ENCODE measurements around the gene TGFB1.

DNA sequence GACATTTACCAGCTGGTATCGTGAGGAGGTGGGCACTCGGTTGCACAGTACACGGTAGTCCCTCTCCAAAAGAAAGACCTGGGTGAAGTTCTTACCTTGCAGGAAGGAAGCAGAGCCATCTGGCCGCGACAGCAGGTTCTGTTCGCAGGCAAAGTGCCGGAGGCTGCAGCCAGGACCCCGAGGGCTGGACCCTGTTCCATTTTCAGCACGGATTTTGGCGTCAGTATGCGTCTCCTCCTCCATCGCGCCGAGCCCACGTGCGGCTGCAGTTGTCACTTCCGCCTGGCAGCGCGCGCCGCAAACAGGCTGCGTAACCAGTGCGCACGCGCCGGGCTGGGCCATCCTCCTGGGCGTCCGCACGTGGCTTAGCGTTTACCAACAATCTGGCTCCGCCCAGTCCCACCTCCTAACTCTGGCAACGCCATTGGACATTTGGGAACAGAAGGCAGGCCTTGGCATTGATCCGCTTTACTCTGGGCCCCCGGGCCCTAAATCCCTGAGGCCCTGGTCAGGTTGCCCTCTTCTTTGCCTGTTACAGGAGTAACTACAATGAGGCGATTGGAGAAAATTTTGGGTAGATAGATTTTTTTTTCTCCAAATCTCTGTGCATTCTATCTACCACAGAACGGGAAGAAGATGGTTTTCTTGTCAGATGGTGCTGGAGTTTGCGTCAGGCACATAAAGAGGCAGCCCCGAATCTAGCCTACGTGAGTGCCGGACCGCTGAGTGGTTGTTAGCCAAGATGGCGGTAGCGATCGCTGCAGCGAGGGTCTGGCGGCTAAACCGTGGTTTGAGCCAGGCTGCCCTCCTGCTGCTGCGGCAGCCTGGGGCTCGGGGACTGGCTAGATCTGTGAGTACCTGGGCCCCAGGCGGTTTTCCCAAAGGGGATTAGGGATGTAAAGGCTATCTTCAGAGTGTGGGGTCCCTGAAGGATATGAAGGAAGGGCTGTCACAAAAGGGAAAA lies 43.6 kb upstream of the TGFB1 start, which contains the start of the genes BCKDHA and EXOSC5:
- no peak for TF ChIP-seq SNAI2 (CRISPR knock-in tag; IDR thresholded peaks at IDR 0.05)
- TF ChIP-seq CSDC2 (CRISPR knock-in tag; IDR thresholded peaks at IDR 0.05), result no peak
- no peak for TF ChIP-seq ZFP30 (CRISPR knock-in tag; IDR thresholded peaks at IDR 0.05)
- TF ChIP-seq ISL1 (CRISPR knock-in tag; IDR thresholded peaks at IDR 0.05), result no peak
- no peak for TF ChIP-seq CSRNP3 (CRISPR knock-in tag; IDR thresholded peaks at IDR 0.05)
- TF ChIP-seq PATZ1 (CRISPR knock-in tag; IDR thresholded peaks at IDR 0.05; ENCODE audit: borderline replicate concordance), result no peak
